B cell (primary cell): ENCODE results near the gene ANO9.

Experiments used
- EZH2 ChIP-seq: IDR thresholded peaks from 2 replicates; pipeline ENCODE4 v1.6.1; 2012; ENCODE audit warnings: borderline replicate concordance, low read depth, mild to moderate bottlenecking, moderate library complexity, low read length; ENCODE audit not compliant: insufficient read depth, poor library complexity, severe bottlenecking
- TF ChIP-seq, protein P1 (sequence below): fragments of 200-600 bp; IDR thresholded peaks from one replicate; pipeline ENCODE4 v1.8.0; 2022; ENCODE audit warnings: antibody characterized with exemption, mild to moderate bottlenecking

DNA sequence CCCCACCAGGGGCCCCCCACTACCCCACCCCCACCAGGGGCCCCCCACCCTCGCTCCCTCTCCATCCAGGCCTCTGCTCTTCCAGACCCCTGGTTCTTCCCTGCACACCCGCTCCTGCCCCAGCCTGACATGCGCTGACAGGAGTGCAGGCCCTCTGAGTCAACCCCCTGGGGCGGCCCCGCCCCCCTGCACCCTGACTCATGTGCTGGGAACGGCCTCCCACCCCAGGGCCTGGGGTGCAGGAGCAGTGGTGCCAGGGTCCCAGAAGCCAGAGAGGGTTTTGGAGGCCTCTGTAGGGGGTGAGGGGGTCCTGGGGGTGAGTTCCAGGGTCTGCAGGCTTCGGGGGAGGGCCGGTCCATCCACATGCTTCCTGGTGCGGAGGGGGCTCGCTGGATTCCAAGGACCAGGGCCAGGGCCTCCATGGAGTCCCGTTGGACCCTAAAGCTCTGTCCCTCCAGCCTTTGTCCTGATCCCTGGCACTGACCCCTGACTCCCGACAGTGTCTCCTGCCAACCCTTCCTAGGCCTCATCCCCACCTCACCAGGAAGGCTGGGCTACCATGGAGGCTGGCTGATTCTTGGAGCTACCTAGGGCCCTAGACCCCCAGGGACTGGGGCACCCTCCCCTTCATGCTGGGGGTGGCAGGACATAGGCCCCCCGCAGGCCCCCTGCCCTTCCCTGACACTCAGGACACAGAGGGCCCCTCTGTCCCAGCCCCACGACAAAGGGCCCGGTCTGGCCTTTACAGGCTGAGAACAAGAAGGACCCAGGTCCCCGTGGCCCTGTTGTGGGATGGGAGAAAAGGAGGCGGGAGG is 48.4 kb downstream of the ANO9 start:
- TF ChIP-seq, protein P1, sequence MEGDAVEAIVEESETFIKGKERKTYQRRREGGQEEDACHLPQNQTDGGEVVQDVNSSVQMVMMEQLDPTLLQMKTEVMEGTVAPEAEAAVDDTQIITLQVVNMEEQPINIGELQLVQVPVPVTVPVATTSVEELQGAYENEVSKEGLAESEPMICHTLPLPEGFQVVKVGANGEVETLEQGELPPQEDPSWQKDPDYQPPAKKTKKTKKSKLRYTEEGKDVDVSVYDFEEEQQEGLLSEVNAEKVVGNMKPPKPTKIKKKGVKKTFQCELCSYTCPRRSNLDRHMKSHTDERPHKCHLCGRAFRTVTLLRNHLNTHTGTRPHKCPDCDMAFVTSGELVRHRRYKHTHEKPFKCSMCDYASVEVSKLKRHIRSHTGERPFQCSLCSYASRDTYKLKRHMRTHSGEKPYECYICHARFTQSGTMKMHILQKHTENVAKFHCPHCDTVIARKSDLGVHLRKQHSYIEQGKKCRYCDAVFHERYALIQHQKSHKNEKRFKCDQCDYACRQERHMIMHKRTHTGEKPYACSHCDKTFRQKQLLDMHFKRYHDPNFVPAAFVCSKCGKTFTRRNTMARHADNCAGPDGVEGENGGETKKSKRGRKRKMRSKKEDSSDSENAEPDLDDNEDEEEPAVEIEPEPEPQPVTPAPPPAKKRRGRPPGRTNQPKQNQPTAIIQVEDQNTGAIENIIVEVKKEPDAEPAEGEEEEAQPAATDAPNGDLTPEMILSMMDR: no peak
- TF ChIP-seq EZH2: no peak
